Tibial nerve (tissue), 4 donors: ENCODE data around the gene SSC5D.
"Not testable (repeated sequence)": the region's sequence is repeated elsewhere in the genome, so short reads cannot be mapped to it uniquely, and the experiment has no call there.

Source experiments
- CTCF ChIP-seq, 5 experiments: fragments of 200-600 bp in 3 of 5; fragments of 450-650 bp in 2 of 5; sonication (generic) in 3 of 5; IDR thresholded peaks; one replicate each; pipeline ENCODE4 v1.5.1; 2016 to 2019; ENCODE audit warnings: antibody characterized with exemption in 5 of 5, mild to moderate bottlenecking in 3 of 5, moderate library complexity in 2 of 5
- EP300 ChIP-seq, 2 donors: sonication (generic); formaldehyde crosslinking; IDR thresholded peaks; one replicate each; pipeline ENCODE4 v1.6.1; 2017; ENCODE audit warnings: antibody characterized with exemption in 2 of 2, mild to moderate bottlenecking in 1 of 2
- POLR2A ChIP-seq, 2 donors: fragments of 450-650 bp; IDR thresholded peaks; one replicate each; pipeline ENCODE4 v1.6.1; 2017; ENCODE audit warnings: antibody characterized with exemption in 2 of 2, mild to moderate bottlenecking in 2 of 2, moderate library complexity in 2 of 2

GRCh38 chr19:55534280-55534679 is 46.0 kb downstream of the SSC5D start:
- not testable (repeated sequence) for TF ChIP-seq CTCF, POLR2A, EP300 (IDR thresholded peaks at IDR 0.05)
